Measurements from ENCODE around the gene CD2AP.

The CD2AP gene

DNA sequence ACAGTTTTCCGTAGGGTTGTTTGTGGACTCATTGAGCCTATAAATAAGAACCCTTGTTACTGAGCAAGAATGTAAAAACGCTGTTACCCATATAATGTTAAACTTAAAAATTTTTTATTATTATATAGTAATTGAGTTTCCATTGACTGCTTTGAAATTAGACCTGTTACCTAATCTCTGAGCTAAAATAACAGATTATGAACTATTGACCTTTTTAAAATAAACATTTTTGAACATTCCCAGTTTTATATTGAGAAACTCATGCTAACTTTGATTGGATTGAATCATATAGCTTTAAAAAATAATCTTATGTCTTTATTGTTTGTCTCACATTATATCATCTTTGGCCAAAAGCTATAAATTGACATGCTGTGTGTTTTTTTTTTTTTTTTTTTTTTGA, 95.5 kb downstream of the CD2AP start:
- ATAC-seq, result no peak
- TF ChIP-seq ZNF8 (CRISPR knock-in tag; IDR thresholded peaks at IDR 0.05), result no peak

DNA sequence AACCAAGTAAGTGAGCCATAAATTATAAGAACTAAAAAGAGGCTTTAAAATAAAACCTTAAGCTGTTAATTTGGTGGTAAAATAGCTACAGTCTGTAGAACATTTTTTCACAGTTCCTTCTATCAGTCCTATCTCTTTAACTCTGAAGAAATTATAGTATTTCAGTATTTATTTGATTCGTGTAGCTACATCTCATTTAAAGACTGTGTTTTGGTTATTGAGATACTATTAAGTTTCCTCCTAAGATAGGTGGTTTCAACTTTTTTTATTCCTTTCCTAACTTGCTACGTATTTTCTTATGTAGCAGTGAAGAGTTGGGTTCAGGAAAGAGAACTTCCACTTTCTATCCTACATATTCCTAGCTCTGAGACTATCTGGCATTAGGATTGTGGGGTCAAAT, 97.2 kb downstream of the CD2AP start:
- ATAC-seq, result no peak
- TF ChIP-seq TOX (CRISPR knock-in tag; IDR thresholded peaks at IDR 0.05; ENCODE audit: borderline replicate concordance) (no peak), ZNF8 (CRISPR knock-in tag; IDR thresholded peaks at IDR 0.05) (no peak), ZNF565 (CRISPR knock-in tag; conservative IDR thresholded peaks at IDR 0.05; ENCODE audit: low read depth) (no peak)

- ATAC-seq, result no peak
- TF ChIP-seq TOX (CRISPR knock-in tag; IDR thresholded peaks at IDR 0.05; ENCODE audit: borderline replicate concordance) (no peak), ZC3H10 (CRISPR knock-in tag; IDR thresholded peaks at IDR 0.05) (no peak), ESRRG (CRISPR knock-in tag; IDR thresholded peaks at IDR 0.05) (no peak), SNAI2 (CRISPR knock-in tag; IDR thresholded peaks at IDR 0.05) (no peak), ARNTL (CRISPR knock-in tag; IDR thresholded peaks at IDR 0.05; ENCODE audit: borderline replicate concordance, low read depth) (no peak), ZFP3 (CRISPR knock-in tag; IDR thresholded peaks at IDR 0.05) (no peak), ZNF70 (CRISPR knock-in tag; IDR thresholded peaks at IDR 0.05) (no peak)
- TF ChIP-seq, protein P1, sequence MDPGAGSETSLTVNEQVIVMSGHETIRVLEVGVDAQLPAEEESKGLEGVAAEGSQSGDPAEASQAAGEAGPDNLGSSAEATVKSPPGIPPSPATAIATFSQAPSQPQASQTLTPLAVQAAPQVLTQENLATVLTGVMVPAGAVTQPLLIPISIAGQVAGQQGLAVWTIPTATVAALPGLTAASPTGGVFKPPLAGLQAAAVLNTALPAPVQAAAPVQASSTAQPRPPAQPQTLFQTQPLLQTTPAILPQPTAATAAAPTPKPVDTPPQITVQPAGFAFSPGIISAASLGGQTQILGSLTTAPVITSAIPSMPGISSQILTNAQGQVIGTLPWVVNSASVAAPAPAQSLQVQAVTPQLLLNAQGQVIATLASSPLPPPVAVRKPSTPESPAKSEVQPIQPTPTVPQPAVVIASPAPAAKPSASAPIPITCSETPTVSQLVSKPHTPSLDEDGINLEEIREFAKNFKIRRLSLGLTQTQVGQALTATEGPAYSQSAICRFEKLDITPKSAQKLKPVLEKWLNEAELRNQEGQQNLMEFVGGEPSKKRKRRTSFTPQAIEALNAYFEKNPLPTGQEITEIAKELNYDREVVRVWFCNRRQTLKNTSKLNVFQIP (CRISPR knock-in tag; IDR thresholded peaks at IDR 0.05; ENCODE audit: borderline replicate concordance, low read depth), result no peak
These were observed 101.5 kb downstream of the CD2AP start for GRCh38 chr6:47579040-47579439.

- no peak for ATAC-seq
- no peak for TF ChIP-seq TCF4 (CRISPR knock-in tag; IDR thresholded peaks at IDR 0.05; ENCODE audit: borderline replicate concordance)
- TF ChIP-seq GLIS3 (CRISPR knock-in tag; IDR thresholded peaks at IDR 0.05), result no peak
- no peak for TF ChIP-seq ARNTL (CRISPR knock-in tag; IDR thresholded peaks at IDR 0.05; ENCODE audit: borderline replicate concordance, low read depth)
- no peak for TF ChIP-seq ZNF565 (CRISPR knock-in tag; conservative IDR thresholded peaks at IDR 0.05; ENCODE audit: low read depth)
- no peak for TF ChIP-seq ZFP3 (CRISPR knock-in tag; IDR thresholded peaks at IDR 0.05)
- TF ChIP-seq ZNF70 (CRISPR knock-in tag; IDR thresholded peaks at IDR 0.05), result no peak
- TF ChIP-seq ISL1 (CRISPR knock-in tag; IDR thresholded peaks at IDR 0.05), result no peak
- TF ChIP-seq ZFP30 (CRISPR knock-in tag; IDR thresholded peaks at IDR 0.05), result no peak
- TF ChIP-seq, protein P2, sequence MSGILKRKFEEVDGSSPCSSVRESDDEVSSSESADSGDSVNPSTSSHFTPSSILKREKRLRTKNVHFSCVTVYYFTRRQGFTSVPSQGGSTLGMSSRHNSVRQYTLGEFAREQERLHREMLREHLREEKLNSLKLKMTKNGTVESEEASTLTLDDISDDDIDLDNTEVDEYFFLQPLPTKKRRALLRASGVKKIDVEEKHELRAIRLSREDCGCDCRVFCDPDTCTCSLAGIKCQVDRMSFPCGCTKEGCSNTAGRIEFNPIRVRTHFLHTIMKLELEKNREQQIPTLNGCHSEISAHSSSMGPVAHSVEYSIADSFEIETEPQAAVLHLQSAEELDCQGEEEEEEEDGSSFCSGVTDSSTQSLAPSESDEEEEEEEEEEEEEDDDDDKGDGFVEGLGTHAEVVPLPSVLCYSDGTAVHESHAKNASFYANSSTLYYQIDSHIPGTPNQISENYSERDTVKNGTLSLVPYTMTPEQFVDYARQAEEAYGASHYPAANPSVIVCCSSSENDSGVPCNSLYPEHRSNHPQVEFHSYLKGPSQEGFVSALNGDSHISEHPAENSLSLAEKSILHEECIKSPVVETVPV (CRISPR knock-in tag; IDR thresholded peaks at IDR 0.05), result no peak
- no peak for TF ChIP-seq PATZ1 (CRISPR knock-in tag; IDR thresholded peaks at IDR 0.05; ENCODE audit: borderline replicate concordance)
- no peak for TF ChIP-seq RARB (CRISPR knock-in tag; IDR thresholded peaks at IDR 0.05)
These were observed 104.0 kb downstream of the CD2AP start for GRCh38 chr6:47581591-47581990.

- ATAC-seq, result no peak
- TF ChIP-seq GLIS3 (CRISPR knock-in tag; IDR thresholded peaks at IDR 0.05), result no peak
- TF ChIP-seq ISL1 (CRISPR knock-in tag; IDR thresholded peaks at IDR 0.05), result no peak
- TF ChIP-seq, protein P3, sequence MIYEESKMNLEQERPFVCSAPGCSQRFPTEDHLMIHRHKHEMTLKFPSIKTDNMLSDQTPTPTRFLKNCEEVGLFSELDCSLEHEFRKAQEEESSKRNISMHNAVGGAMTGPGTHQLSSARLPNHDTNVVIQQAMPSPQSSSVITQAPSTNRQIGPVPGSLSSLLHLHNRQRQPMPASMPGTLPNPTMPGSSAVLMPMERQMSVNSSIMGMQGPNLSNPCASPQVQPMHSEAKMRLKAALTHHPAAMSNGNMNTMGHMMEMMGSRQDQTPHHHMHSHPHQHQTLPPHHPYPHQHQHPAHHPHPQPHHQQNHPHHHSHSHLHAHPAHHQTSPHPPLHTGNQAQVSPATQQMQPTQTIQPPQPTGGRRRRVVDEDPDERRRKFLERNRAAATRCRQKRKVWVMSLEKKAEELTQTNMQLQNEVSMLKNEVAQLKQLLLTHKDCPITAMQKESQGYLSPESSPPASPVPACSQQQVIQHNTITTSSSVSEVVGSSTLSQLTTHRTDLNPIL (CRISPR knock-in tag; IDR thresholded peaks at IDR 0.05; ENCODE audit: low read depth), result no peak
- TF ChIP-seq RARB (CRISPR knock-in tag; IDR thresholded peaks at IDR 0.05), result no peak
- TF ChIP-seq ZNF8 (CRISPR knock-in tag; IDR thresholded peaks at IDR 0.05), result no peak
- TF ChIP-seq, protein P2 (CRISPR knock-in tag; IDR thresholded peaks at IDR 0.05), result no peak
- no peak for TF ChIP-seq ZC3H10 (CRISPR knock-in tag; IDR thresholded peaks at IDR 0.05)
- TF ChIP-seq, protein P1 (CRISPR knock-in tag; IDR thresholded peaks at IDR 0.05; ENCODE audit: borderline replicate concordance, low read depth), result no peak
- no peak for TF ChIP-seq TOX (CRISPR knock-in tag; IDR thresholded peaks at IDR 0.05; ENCODE audit: borderline replicate concordance)
- TF ChIP-seq OSR1 (CRISPR knock-in tag; IDR thresholded peaks at IDR 0.05), result no peak
- no peak for TF ChIP-seq ARNTL (CRISPR knock-in tag; IDR thresholded peaks at IDR 0.05; ENCODE audit: borderline replicate concordance, low read depth)
- TF ChIP-seq ZFP30 (CRISPR knock-in tag; IDR thresholded peaks at IDR 0.05), result no peak
- no peak for TF ChIP-seq ZNF70 (CRISPR knock-in tag; IDR thresholded peaks at IDR 0.05)
- no peak for TF ChIP-seq ZNF565 (CRISPR knock-in tag; conservative IDR thresholded peaks at IDR 0.05; ENCODE audit: low read depth)
- TF ChIP-seq TCF4 (CRISPR knock-in tag; IDR thresholded peaks at IDR 0.05; ENCODE audit: borderline replicate concordance), result no peak
- no peak for TF ChIP-seq ESRRG (CRISPR knock-in tag; IDR thresholded peaks at IDR 0.05)
- TF ChIP-seq TSHZ2 (CRISPR knock-in tag; IDR thresholded peaks at IDR 0.05), result no peak
These were observed 109.9 kb downstream of the CD2AP start for GRCh38 chr6:47587493-47587892.

Data from SK-N-SH treated with all-trans-retinoic acid at 6 μM for 48 hours (cell line).